ENCODE measurements around the gene FOXL2.

GRCh38 chr3:138944654-138944928, 2.3 kb downstream of the FOXL2 start:
- TF ChIP-seq EP300 (IDR thresholded peaks at IDR 0.05) (no peak), POLR2A (IDR thresholded peaks at IDR 0.05) (no peak)
- TF ChIP-seq, protein P1, sequence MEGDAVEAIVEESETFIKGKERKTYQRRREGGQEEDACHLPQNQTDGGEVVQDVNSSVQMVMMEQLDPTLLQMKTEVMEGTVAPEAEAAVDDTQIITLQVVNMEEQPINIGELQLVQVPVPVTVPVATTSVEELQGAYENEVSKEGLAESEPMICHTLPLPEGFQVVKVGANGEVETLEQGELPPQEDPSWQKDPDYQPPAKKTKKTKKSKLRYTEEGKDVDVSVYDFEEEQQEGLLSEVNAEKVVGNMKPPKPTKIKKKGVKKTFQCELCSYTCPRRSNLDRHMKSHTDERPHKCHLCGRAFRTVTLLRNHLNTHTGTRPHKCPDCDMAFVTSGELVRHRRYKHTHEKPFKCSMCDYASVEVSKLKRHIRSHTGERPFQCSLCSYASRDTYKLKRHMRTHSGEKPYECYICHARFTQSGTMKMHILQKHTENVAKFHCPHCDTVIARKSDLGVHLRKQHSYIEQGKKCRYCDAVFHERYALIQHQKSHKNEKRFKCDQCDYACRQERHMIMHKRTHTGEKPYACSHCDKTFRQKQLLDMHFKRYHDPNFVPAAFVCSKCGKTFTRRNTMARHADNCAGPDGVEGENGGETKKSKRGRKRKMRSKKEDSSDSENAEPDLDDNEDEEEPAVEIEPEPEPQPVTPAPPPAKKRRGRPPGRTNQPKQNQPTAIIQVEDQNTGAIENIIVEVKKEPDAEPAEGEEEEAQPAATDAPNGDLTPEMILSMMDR (IDR thresholded peaks at IDR 0.05), result no peak
